Esophagus muscularis mucosa (tissue), 4 donors: ENCODE results near the gene FUT8. TPM values are rescaled to one million over a fixed set of nuclear protein-coding genes. Genes with fewer than 3 reads are reported as not detected.

Source experiments
- DNase-seq: peaks from one replicate; pipeline ENCODE4 v3.0.0-alpha.2; 2017; ENCODE audit errors: extremely low spot score
- H3K27ac ChIP-seq, 4 donors: fragments of 200-600 bp; sonication (generic); replicated peaks in 1 of 4; 1 replicate in 3 of 4; 2 replicates in 1 of 4; pipeline ENCODE4 v1.5.1; 2016 to 2019; ENCODE audit warnings: mild to moderate bottlenecking in 1 of 4
- H3K27me3 ChIP-seq, 4 donors: fragments of 200-600 bp; sonication (generic); one replicate each; pipeline versions ENCODE4 v1.5.1 to v1.6.0; 2016 to 2019
- H3K36me3 ChIP-seq, 4 donors: fragments of 200-600 bp; sonication (generic); one replicate each; pipeline ENCODE4 v1.5.1; 2016 to 2019
- H3K4me1 ChIP-seq, 4 donors: fragments of 200-600 bp; sonication (generic); one replicate each; pipeline ENCODE4 v1.5.1; 2016 to 2019
- H3K4me3 ChIP-seq, 4 donors: fragments of 200-600 bp; sonication (generic); 1 replicate in 2 of 4; 2 replicates in 2 of 4; pipeline ENCODE4 v1.5.1; 2016 to 2019; ENCODE audit warnings: mild to moderate bottlenecking in 4 of 4, moderate library complexity in 1 of 4
- H3K9me3 ChIP-seq, 4 donors: fragments of 200-600 bp; sonication (generic); 1 replicate in 3 of 4; 2 replicates in 1 of 4; pipeline ENCODE4 v1.5.1; 2016 to 2019
- CTCF ChIP-seq, 3 experiments: fragments of 200-600 bp in 2 of 3; fragments of 450-650 bp in 1 of 3; sonication (generic) in 2 of 3; IDR thresholded peaks; one replicate each; pipeline ENCODE4 v1.5.1; 2017 to 2019; ENCODE audit warnings: antibody characterized with exemption in 3 of 3, mild to moderate bottlenecking in 2 of 3, moderate library complexity in 1 of 3
- EP300 ChIP-seq: sonication (generic); formaldehyde crosslinking; IDR thresholded peaks from one replicate; pipeline ENCODE4 v1.6.1; 2017; ENCODE audit warnings: antibody characterized with exemption
- POLR2A ChIP-seq: fragments of 450-650 bp; IDR thresholded peaks from one replicate; pipeline ENCODE4 v1.6.1; 2017; ENCODE audit warnings: antibody characterized with exemption, moderate library complexity, mild to moderate bottlenecking, low read depth
- POLR2AphosphoS5 ChIP-seq, 2 donors: sonication (generic); formaldehyde crosslinking; IDR thresholded peaks; one replicate each; pipeline ENCODE4 v1.6.1; 2017; ENCODE audit warnings: antibody characterized with exemption in 2 of 2
- WGBS: methylation state at CpG from one replicate; pipeline ENCODE4 v1.1.5; 2018; 5-methylcytosine and 5-hydroxymethylcytosine counted together
- intact Hi-C: fragments of 100-400 bp; cut with DNase I; formaldehyde crosslinking; loops from one replicate; pipeline ENCODE4 v1.15.1; 2023
- total RNA-seq, 4 donors: library from RNA; depleted of rRNA; stranded (reverse); fragments of >200 nt; gene quantifications; one replicate each; pipeline versions ENCODE4 v1.1.0 to v1.2.1, GENCODE V29; 2016

The FUT8 gene
- total RNA-seq, 4 donors from 2014 or later: 12.8 to 22.2 (median 20.1) TPM

- H3K27ac ChIP-seq: no peak overlapping the region
- intact Hi-C loops: no loop called here
- H3K4me1 ChIP-seq: peaks cover 0 to 2% (median 0%) of the 10 kb centered on the region in 4 donors
- H3K4me3 ChIP-seq: no peak overlapping the region
- no peaks in the 10 kb centered on the region for H3K9me3 ChIP-seq
- DNase-seq: no peak
- WGBS: 87% methylated on average over 3 of the region's 11 CpGs
- TF ChIP-seq CTCF (IDR thresholded peaks at IDR 0.05): no peak
- TF ChIP-seq POLR2A: no peak
- TF ChIP-seq POLR2AphosphoS5 (IDR thresholded peaks at IDR 0.05): no peak
- no peak for TF ChIP-seq EP300
- no peaks in the 10 kb centered on the region for H3K36me3 ChIP-seq
- H3K27me3 ChIP-seq: no peaks in the 10 kb centered on the region
Observed at GRCh38 chr14:65469903-65470302, 57.4 kb downstream of the FUT8 start.

GRCh38 chr14:65470404-65470880, 57.9 kb downstream of the FUT8 start:
- 94% methylated on average over 4 of the region's 13 CpGs for WGBS
- H3K36me3 ChIP-seq: no peaks in the 10 kb centered on the region
- intact Hi-C loops: no loop called here
- TF ChIP-seq POLR2AphosphoS5 (IDR thresholded peaks at IDR 0.05) (no peak), EP300 (no peak), CTCF (IDR thresholded peaks at IDR 0.05) (no peak), POLR2A (no peak)
- H3K27ac ChIP-seq: no peak overlapping the region
- no peaks in the 10 kb centered on the region for H3K27me3 ChIP-seq
- no peaks in the 10 kb centered on the region for H3K9me3 ChIP-seq
- DNase-seq: no peak
- H3K4me1 ChIP-seq: peaks cover 0 to 2% (median 0%) of the 10 kb centered on the region in 4 donors
- no peak overlapping the region for H3K4me3 ChIP-seq

- no peak overlapping the region for H3K4me3 ChIP-seq
- peaks cover 0 to 2% (median 0%) of the 10 kb centered on the region in 4 donors for H3K4me1 ChIP-seq
- no peaks in the 10 kb centered on the region for H3K9me3 ChIP-seq
- 88% methylated on average over 5 of the region's 5 CpGs for WGBS
- no peaks in the 10 kb centered on the region for H3K27me3 ChIP-seq
- TF ChIP-seq EP300 (no peak), POLR2A (no peak), CTCF (IDR thresholded peaks at IDR 0.05) (no peak), POLR2AphosphoS5 (IDR thresholded peaks at IDR 0.05) (no peak)
- no peak for DNase-seq
- intact Hi-C loops: no loop called here
- no peak overlapping the region for H3K27ac ChIP-seq
- no peaks in the 10 kb centered on the region for H3K36me3 ChIP-seq
Observed at GRCh38 chr14:65471038-65471878, 58.7 kb downstream of the FUT8 start.

- no peaks in the 10 kb centered on the region for H3K27me3 ChIP-seq
Observed at GRCh38 chr14:65472189-65472588, 59.7 kb downstream of the FUT8 start.

More at GRCh38 chr14:65472189-65472588, 59.7 kb downstream of the FUT8 start:
- H3K4me1 ChIP-seq: peaks cover 0 to 2% (median 0%) of the 10 kb centered on the region in 4 donors
- H3K4me3 ChIP-seq: no peak overlapping the region
- H3K36me3 ChIP-seq: no peaks in the 10 kb centered on the region
- intact Hi-C loops: no loop called here
- H3K27ac ChIP-seq: no peak overlapping the region
- no peaks in the 10 kb centered on the region for H3K9me3 ChIP-seq
- no peak for DNase-seq
- TF ChIP-seq POLR2AphosphoS5 (IDR thresholded peaks at IDR 0.05) (no peak), EP300 (no peak), CTCF (IDR thresholded peaks at IDR 0.05) (no peak), POLR2A (no peak)
